GM12872 (cell line): ENCODE measurements around the gene ATF4.

Experiments used
- CTCF ChIP-seq: IDR thresholded peaks from 3 replicates; pipeline ENCODE4 v1.5.1; 2011; ENCODE audit warnings: low read depth, mild to moderate bottlenecking, low read length, moderate library complexity; ENCODE audit not compliant: insufficient read depth

The ATF4 gene

GRCh38 chr22:39515266-39516050 is 4.9 kb upstream of the ATF4 start:
- no peak for TF ChIP-seq CTCF

GRCh38 chr22:39517470-39517869 is 2.9 kb upstream of the ATF4 start:
- no peak for TF ChIP-seq CTCF

- TF ChIP-seq CTCF, result no peak
Observed at GRCh38 chr22:39518144-39518786, 2.1 kb upstream of the ATF4 start.

GRCh38 chr22:39518996-39519680 is 1.2 kb upstream of the ATF4 start:
- no peak for TF ChIP-seq CTCF

- TF ChIP-seq CTCF, result peak; percentile 43; the same call in 2 of the 3 replicates
Observed at GRCh38 chr22:39519681-39520225, 609 bp upstream of the ATF4 start.

- no peak for TF ChIP-seq CTCF
Observed at GRCh38 chr22:39522567-39523300, 2.4 kb downstream of the ATF4 start.
